ENCODE data around the gene NTN5. TPM values are rescaled to one million over a fixed set of nuclear protein-coding genes. Genes with fewer than 3 reads are reported as not detected.

NTN5 gene
- total and polyA plus RNA-seq, 9 of the 15 experiments (the other 6 are each of a cell fraction or from before 2014, with no cell fraction given): not detected

- Histone ChIP-seq H4K20me1 (replicated peaks; ENCODE audit: control insufficient read depth, insufficient read depth, low read length) (no peaks in the 10 kb centered on the region), H3K4me3 (no peak overlapping the region), H3K9me1 (ENCODE audit: control insufficient read depth, insufficient read depth, low read length) (peaks cover 4% of the 10 kb centered on the region), H3K9me3 (replicated peaks; ENCODE audit: control insufficient read depth, insufficient read depth, low read depth, low read length) (no peaks in the 10 kb centered on the region), H3K27ac (ENCODE audit: extremely low read depth, low read depth, low read length) (no peak overlapping the region), H3K4me2 (ENCODE audit: insufficient read depth, low read length) (no peak overlapping the region), H3K79me2 (ENCODE audit: control insufficient read depth, insufficient read depth, low read length) (no peaks in the 10 kb centered on the region), H3K4me1 (replicated peaks in 1 of 2; ENCODE audit: control insufficient read depth in 2 of 2, insufficient read depth in 2 of 2, low read length in 2 of 2) (peaks cover 29 to 77% of the 10 kb centered on the region in 2 experiments), H2AFZ (ENCODE audit: low read depth, low read length) (no peak overlapping the region), H3K36me3 (ENCODE audit: control insufficient read depth, insufficient read depth, low read length) (peaks cover 5% of the 10 kb centered on the region; the same call in 1 of the 3 replicates), H3K27me3 (ENCODE audit: control insufficient read depth in 2 of 2, insufficient read depth in 2 of 2, low read length in 2 of 2) (no peaks in the 10 kb centered on the region), H3K9ac (ENCODE audit: insufficient read depth in 1 of 2, low read depth in 2 of 2, low read length in 2 of 2) (peak overlapping the region in 1 of 2 experiments; percentile 62; a peak in 1 of 4 replicates)
- DNase-seq (ENCODE audit: extremely low read depth in 1 of 4, low spot score in 3 of 4) (no peak), ATAC-seq (no peak), FAIRE-seq (no peak)
- intact Hi-C loops (cut with micrococcal nuclease) (no loop called here), in situ Hi-C loops (cut with MboI) (no loop called here)
- POLR2A ChIA-PET: interaction anchor here (1.4 kb wide), 1 partner anchor 10 kb away, joined by 15 read pairs; the partner anchor contains the start of genes RPL18 and SPHK2
- WGBS (ENCODE audit: insufficient coverage, low coverage, missing lambda C conversion rate): 95% methylated on average over 8 of the region's 22 CpGs
- CTCF ChIA-PET (ENCODE audit: low intra/inter-chr PET ratio): no interaction called here
- no TSS peak for BruUV-seq (replicated peaks)
- no peak for TF ChIP-seq ZBTB11 (CRISPR knock-in tag; IDR thresholded peaks at IDR 0.05)
- no peak for TF ChIP-seq ESRRA (IDR thresholded peaks at IDR 0.05; ENCODE audit: borderline replicate concordance, low read depth)
- no peak for TF ChIP-seq ZNF76 (CRISPR knock-in tag; IDR thresholded peaks at IDR 0.05; ENCODE audit: borderline replicate concordance)
- no peak for TF ChIP-seq CEBPG (CRISPR knock-in tag; IDR thresholded peaks at IDR 0.05)
- TF ChIP-seq CEBPG (tag; conservative IDR thresholded peaks at IDR 0.05 in 1 of 2, IDR thresholded peaks at IDR 0.05 in 1 of 2): no peak
- TF ChIP-seq MYNN (IDR thresholded peaks at IDR 0.05): no peak
- no peak for TF ChIP-seq MYNN (CRISPR knock-in tag; IDR thresholded peaks at IDR 0.05)
- no peak for TF ChIP-seq HCFC1 (IDR thresholded peaks at IDR 0.05; ENCODE audit: low read depth, low read length)
- no peak for TF ChIP-seq KDM1A (IDR thresholded peaks at IDR 0.05)
- TF ChIP-seq TFAP4 (CRISPR knock-in tag; IDR thresholded peaks at IDR 0.05; ENCODE audit: borderline replicate concordance): no peak
- no peak for TF ChIP-seq ELF1 (tag; IDR thresholded peaks at IDR 0.05)
- TF ChIP-seq BRF1 (IDR thresholded peaks at IDR 0.05; ENCODE audit: borderline replicate concordance, extremely low read depth, insufficient read length): no peak
- no peak for TF ChIP-seq CEBPZ (IDR thresholded peaks at IDR 0.05; ENCODE audit: borderline replicate concordance, low read depth, low read length)
Observed at GRCh38 chr19:48629297-48629598, 43.6 kb downstream of the NTN5 start.
